RPMI7951 (cell line): ENCODE results near the gene WTIP. TPM values are rescaled to one million over a fixed set of nuclear protein-coding genes. Genes with fewer than 3 reads are reported as not detected.
"Not testable (repeated sequence)": the region's sequence is repeated elsewhere in the genome, so short reads cannot be mapped to it uniquely, and the experiment has no call there.

Experiments used
- DNase-seq: peaks from one replicate; pipeline ENCODE4 v3.0.0-alpha.2; 2012; ENCODE audit warnings: low read depth
- total RNA-seq: library from RNA; depleted of rRNA; stranded (reverse); fragments of >200 nt; shearing (Covaris generic); gene quantifications from 2 replicates; pipeline ENCODE4 v1.2.3, GENCODE V29; 2014

Gene WTIP
- total RNA-seq, 1 experiment from 2014 or later = 11.1 TPM

- DNase-seq = no peak
Observed at GRCh38 chr19:34503531-34504272, 22.1 kb downstream of the WTIP start.

GRCh38 chr19:34504273-34504808, 22.8 kb downstream of the WTIP start:
- no peak for DNase-seq

DNA sequence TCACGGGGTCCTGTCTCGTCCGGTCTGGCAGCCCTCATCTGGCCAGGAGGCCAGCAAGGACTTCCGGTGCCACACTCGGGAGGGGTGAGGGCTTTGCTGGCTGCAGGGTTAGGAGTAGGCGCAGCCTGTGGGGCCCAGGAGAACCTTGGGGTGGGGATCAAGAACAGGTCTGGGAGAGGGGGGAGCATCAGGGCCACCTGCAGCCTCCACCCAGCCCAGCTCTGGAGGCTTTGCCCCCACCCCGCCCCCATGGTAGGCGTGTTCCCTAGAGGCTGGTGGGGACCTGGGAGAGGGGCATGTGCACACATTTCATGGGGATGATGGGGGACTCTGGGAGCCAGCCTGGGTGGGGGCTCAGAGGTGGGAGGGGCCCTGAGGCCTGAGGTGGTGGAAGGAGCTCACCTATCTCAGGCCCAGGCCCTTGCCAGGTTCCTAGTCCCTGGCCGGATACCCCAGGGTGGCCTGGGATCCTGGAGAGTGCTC, 23.3 kb downstream of the WTIP start:
- no peak for DNase-seq

- no peak for DNase-seq
Observed at GRCh38 chr19:34505321-34506025, 23.9 kb downstream of the WTIP start.

GRCh38 chr19:34506026-34506370, 24.4 kb downstream of the WTIP start:
- DNase-seq = no peak

DNA sequence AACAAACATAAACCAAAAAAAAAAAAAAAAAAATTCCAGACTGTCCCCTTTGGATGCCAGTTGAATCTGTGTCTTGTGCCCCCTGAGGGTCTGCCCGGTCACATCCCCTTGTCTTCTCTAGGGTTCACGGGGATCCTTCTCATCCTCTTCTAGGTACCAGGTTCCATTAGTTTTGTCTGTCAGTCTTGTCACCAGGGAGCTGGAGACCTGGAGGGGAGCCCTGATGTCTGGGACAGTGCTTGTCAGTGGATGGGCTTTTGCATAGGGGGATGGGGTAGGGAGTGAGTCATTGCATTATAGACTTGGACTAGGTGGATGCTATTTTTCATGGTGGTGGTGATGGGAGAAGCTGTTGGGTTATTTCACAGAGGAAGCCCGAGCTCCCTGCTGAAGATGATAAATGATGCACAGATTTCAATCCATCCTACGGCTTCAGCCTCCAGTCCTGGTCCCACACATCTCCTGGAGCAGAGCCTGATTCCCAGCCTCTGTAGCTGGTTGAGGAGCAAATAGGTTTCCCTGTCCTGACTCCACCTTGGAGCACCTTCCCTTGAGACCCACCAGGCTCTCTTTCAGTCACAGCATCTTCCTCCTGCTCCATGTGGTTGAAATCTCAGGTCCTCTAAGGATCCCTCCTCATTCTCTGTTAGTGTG, 26.0 kb downstream of the WTIP start:
- no peak for DNase-seq

GRCh38 chr19:34508540-34508939, 27.0 kb downstream of the WTIP start:
- peak; percentile 63 for DNase-seq

DNA sequence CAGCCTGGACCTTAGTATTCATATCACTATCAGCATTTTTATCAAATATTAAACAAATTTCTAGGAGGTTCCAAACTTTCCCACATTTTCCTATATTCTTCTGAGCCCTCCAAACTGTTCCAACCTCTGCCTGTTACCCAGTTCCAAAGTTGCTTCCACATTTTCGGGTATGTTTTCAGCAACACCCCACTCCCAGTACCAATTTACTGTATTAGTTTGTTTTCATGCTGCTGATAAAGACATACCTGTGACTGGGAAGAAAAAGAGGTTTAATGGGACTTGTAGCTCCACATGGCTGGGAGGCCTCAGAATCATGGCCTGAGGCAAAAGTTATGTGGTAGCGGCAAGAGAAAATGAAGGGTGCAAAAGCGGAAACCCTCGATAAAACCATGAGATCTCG, 29.3 kb downstream of the WTIP start:
- DNase-seq = not testable (repeated sequence)

DNA sequence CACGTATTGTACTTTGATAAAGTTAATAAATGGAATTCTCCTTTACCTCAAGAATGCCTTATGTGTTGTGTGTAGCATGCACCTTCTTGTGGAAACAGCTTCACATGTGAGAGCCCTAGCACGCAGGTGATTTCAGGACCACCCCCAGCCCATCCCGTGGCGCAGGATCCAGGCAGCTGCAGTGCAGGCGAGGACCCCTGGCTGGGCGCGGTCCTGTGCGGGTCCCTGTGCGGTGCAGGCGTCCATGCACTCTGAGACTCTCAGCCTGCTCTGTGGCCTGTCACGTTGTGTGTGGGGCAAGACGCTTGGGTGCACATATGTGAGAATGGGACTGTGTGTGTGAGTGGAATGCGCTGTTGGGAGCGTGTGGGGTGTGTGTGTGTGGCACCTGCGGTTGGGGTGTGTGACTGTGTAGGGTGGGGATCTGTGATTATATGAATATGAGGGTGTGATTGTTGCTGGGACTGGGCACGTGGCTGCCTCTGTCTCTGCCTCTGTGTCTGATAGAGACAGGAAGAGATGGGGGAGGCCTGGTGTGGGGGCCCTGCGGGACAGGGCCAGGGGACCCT, 30.8 kb downstream of the WTIP start:
- DNase-seq = no peak

GRCh38 chr19:34513767-34514166, 32.2 kb downstream of the WTIP start:
- DNase-seq = no peak

- no peak for DNase-seq
Observed at GRCh38 chr19:34519602-34520001, 38.0 kb downstream of the WTIP start.

- no peak for DNase-seq
Observed at GRCh38 chr19:34523408-34523807, 41.9 kb downstream of the WTIP start.

DNA sequence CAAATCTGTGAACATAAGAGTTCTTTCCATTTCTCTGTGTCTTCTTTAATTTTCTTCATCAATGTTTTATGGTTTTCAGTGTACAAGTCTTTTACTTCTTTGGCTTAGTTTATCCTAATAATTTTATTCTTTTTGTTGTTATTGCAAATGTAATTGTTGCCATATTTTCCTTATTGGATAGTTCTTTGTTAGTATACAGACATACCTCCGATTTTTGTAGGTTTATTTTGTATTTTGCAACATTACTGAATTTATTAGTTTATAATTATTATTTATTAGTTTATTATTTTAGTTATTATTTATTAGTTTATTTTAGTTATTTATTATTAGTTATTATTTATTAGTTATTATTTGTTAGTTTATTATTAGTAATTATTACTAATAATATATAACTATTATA, 43.4 kb downstream of the WTIP start:
- no peak for DNase-seq

- no peak for DNase-seq
Observed at GRCh38 chr19:34534206-34534605, 52.6 kb downstream of the WTIP start.

DNA sequence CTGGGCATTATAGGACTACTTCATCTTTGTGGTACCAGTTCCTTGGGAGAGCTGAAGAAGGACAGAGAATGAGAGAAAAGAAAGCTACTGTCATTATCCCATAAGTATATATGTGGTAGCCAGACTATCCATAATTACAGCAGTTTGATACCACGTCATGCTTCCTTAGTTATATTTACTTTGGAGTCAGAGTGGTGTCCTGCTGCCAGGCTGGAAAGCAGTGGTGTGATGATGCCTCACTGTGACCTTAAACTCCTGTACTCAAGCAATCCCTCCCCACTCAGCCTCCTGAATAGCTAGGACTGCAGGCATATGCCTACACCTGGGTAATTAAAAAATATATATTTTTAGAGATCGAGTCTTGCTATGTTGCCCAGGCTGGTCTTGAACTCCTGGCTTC, 57.8 kb downstream of the WTIP start:
- no peak for DNase-seq

GRCh38 chr19:34540811-34541557, 59.4 kb downstream of the WTIP start:
- DNase-seq = no peak

DNA sequence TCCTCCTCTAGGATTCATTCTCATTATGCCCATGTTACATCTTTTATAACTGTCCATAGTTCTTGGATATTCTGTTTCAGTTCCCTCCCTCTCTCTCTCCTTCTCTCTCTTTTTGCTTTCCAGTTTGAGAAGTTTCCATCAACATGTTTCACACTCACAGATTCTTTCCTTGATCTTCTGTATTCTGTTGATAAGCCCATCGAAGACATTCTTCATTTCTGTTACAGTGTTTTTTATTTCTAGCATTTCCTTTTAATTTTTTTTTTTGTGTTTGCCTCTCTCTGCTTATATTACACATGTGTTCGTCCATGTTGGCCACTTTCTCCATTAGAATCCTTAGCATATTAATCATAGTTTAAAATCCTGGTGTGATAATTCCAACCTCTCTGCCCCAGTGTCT, 68.3 kb downstream of the WTIP start:
- no peak for DNase-seq

DNA sequence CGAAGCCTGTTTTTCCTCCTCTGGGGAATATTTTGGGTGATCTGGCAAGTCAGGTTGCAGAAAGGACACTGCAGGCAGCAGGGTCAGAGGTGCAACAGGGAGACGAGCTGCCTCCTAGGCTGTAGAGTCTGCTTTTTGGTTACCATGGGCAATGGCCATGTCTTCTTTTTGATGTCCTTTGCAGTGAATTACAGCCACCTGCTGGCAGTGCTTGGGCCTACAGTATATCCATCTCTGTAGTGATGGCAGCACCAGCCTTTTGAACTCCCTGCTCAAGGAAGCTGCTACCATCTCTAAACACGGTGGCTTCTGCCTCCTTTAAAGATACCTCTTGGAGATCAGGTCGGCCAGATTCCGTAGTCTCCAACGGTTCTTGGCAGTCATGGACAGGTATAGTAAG, 73.9 kb downstream of the WTIP start:
- DNase-seq = peak; percentile 51

- peak; percentile 17 for DNase-seq
Observed at GRCh38 chr19:34556488-34556887, 74.9 kb downstream of the WTIP start.

DNA sequence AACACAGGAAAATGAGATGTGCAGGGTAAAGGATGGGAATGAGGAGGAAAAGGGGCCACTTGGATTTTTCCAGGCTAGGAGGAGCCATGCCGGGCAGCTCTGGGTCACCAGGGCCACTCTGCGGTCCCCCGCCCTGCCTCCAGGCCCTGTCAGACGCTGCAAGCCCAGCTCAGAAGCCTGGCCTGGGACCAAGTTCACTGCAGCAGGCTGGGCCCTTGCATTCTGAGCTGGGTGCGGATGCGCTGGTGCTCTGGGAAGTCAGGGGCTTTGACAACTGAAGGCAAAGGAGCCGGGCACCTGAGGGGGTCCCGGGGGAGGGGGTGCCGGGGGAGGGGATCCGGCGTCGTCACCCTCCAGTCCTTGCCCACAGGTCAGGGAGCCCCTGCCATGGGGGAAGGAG, 77.5 kb downstream of the WTIP start:
- peak; percentile 44 for DNase-seq

DNA sequence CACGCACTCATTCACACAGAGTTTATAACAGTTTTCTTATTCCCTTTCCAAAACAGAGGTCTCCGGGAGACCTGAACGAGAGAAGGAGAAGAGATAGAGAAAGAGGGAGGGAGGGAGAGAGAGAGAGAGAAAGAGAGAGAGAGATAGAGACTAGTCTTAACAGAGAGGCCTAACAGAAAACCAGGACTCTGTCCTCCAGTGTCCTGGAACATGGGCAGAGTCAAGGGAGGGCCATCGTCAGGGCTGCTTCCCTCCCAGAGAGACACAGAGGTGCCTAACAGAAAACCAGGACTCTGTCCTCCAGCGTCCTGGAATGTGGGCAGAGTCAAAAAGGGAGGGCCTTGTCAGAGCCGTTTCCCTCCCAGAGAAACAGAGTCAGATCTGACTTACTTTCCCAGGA, 78.7 kb downstream of the WTIP start:
- no peak for DNase-seq
